Caco-2 (cell line): ENCODE results near the gene SPRTN. TPM values are rescaled to one million over a fixed set of nuclear protein-coding genes. Genes with fewer than 3 reads are reported as not detected.
A peak's percentile ranks its signal among the peaks of the same experiment; 100 is the strongest.

Experiments
- BruUV-seq: library from RNA; stranded (reverse); fragments of 400-500 nt; replicated peaks from 2 replicates; lab custom pipeline; 2021; lab: Mats Ljungman, UMichigan
- CTCF ChIA-PET: fragments of 300-600 bp; sonication (Branson Sonifier 250); formaldehyde crosslinking; loops from one replicate; lab custom pipeline; 2022; ENCODE audit warnings: antibody characterized with exemption; lab: Charles Lee
- POLR2A ChIA-PET: fragments of 300-600 bp; sonication (Branson Sonifier 250); formaldehyde crosslinking; loops from one replicate; lab custom pipeline; 2022; ENCODE audit warnings: antibody characterized with exemption; lab: Charles Lee
- DNase-seq, 2 experiments: peaks; one replicate each; pipeline versions ENCODE4 v3.0.0 to v3.0.0-alpha.2; 2020 to 2022
- H3K27me3 ChIP-seq: replicated peaks from 2 replicates; pipeline ENCODE4 v1.6.0; 2011; ENCODE audit warnings: low read length; ENCODE audit not compliant: control insufficient read depth, insufficient read depth
- H3K36me3 ChIP-seq: 2 replicates; pipeline ENCODE4 v1.5.1; 2011; ENCODE audit warnings: low read length; ENCODE audit not compliant: control insufficient read depth, insufficient read depth
- H3K4me1 ChIP-seq: fragments of 250-450 bp; sonication (Bioruptor Pico); 2 replicates; pipeline ENCODE4 v1.5.1; 2020; ENCODE audit warnings: mild to moderate bottlenecking
- H3K4me3 ChIP-seq: 2 replicates; pipeline ENCODE4 v1.5.1; 2011; ENCODE audit warnings: low read depth, mild to moderate bottlenecking, control low read depth, low read length
- H3K9me3 ChIP-seq: fragments of 250-450 bp; sonication (Bioruptor Pico); 2 replicates; pipeline ENCODE4 v1.5.1; 2020; ENCODE audit warnings: mild to moderate bottlenecking, moderate library complexity
- H3K27ac Mint-ChIP-seq: one replicate; pipeline ENCODE4 v1.8.0; 2022; ENCODE audit warnings: mixed read lengths; ENCODE audit not compliant: unreplicated experiment
- H3K27me3 Mint-ChIP-seq: one replicate; pipeline ENCODE4 v1.8.0; 2022; ENCODE audit warnings: mixed read lengths; ENCODE audit not compliant: insufficient read depth, unreplicated experiment
- H3K36me3 Mint-ChIP-seq: one replicate; pipeline ENCODE4 v1.8.0; 2022; ENCODE audit warnings: mild to moderate bottlenecking, mixed read lengths; ENCODE audit not compliant: insufficient read depth, unreplicated experiment
- H3K4me1 Mint-ChIP-seq: one replicate; pipeline ENCODE4 v1.8.0; 2022; ENCODE audit warnings: low read depth, mixed read lengths; ENCODE audit not compliant: unreplicated experiment
- H3K4me3 Mint-ChIP-seq: one replicate; pipeline ENCODE4 v1.8.0; 2022; ENCODE audit warnings: mild to moderate bottlenecking, moderate library complexity, mixed read lengths; ENCODE audit not compliant: unreplicated experiment
- H3K9me3 Mint-ChIP-seq: one replicate; pipeline ENCODE4 v1.8.0; 2022; ENCODE audit warnings: mixed read lengths; ENCODE audit not compliant: unreplicated experiment
- CTCF ChIP-seq, 2 experiments: fragments of 200-600 bp in 1 of 2; IDR thresholded peaks; 1 replicate in 1 of 2; 2 replicates in 1 of 2; pipeline versions ENCODE4 v1.5.1 to v1.8.0; 2011 to 2022; ENCODE audit warnings: antibody characterized with exemption in 1 of 2, control low read depth in 1 of 2, inconsistent platforms in 1 of 2, low read depth in 1 of 2, low read length in 1 of 2, mild to moderate bottlenecking in 1 of 2, moderate library complexity in 1 of 2; ENCODE audit not compliant: insufficient read depth in 1 of 2, severe bottlenecking in 1 of 2, unreplicated experiment in 1 of 2
- intact Hi-C: fragments of 100-400 bp; cut with micrococcal nuclease; formaldehyde crosslinking; loops from one replicate; pipeline ENCODE4 v1.10.0; 2022; ENCODE audit not compliant: unreplicated experiment
- total RNA-seq: library from RNA; stranded (reverse); gene quantifications from 2 replicates; pipeline ENCODE4 v1.2.3, GENCODE V29; 2022

SPRTN gene
- total RNA-seq, 1 experiment from 2014 or later, result 21.3 TPM

- CTCF ChIA-PET, result interaction anchor here (0.7 kb wide), 1 partner anchor 584 kb away, joined by 5 read pairs; no protein-coding TSS in a partner anchor
Observed at GRCh38 chr1:231390071-231390470, 52.0 kb downstream of the SPRTN start.

GRCh38 chr1:231392389-231393131 is 54.5 kb downstream of the SPRTN start:
- CTCF ChIA-PET, result no interaction called here
- Histone ChIP-seq H3K27me3 (no peaks in the 10 kb centered on the region), H3K36me3 (no peaks in the 10 kb centered on the region), H3K4me3 (no peak overlapping the region), H3K9me3 (no peaks in the 10 kb centered on the region), H3K4me1 (peaks cover 57% of the 10 kb centered on the region)
- Mint-ChIP-seq H3K4me3 (no peak overlapping the region), H3K9me3 (no peaks in the 10 kb centered on the region), H3K27me3 (no peaks in the 10 kb centered on the region), H3K36me3 (peaks cover 6% of the 10 kb centered on the region), H3K27ac (peak overlapping the region; percentile 31), H3K4me1 (peaks cover 62% of the 10 kb centered on the region)
- POLR2A ChIA-PET, result no interaction called here
- peak in 1 of 2 experiments; percentile 14 for DNase-seq
- intact Hi-C loops, result loop anchor here (1.0 kb wide), 1 partner anchor 7 kb away; no protein-coding TSS in a partner anchor
- TF ChIP-seq CTCF (IDR thresholded peaks at IDR 0.05; ENCODE audit: insufficient read depth in 1 of 2, low read depth in 1 of 2, low read length in 1 of 2, severe bottlenecking in 1 of 2, unreplicated experiment in 1 of 2), result no peak
- BruUV-seq, result no TSS peak

More at GRCh38 chr1:231390071-231390470, 52.0 kb downstream of the SPRTN start:
- no peaks in the 10 kb centered on the region for H3K36me3 ChIP-seq
- intact Hi-C loops, result no loop called here
- no peaks in the 10 kb centered on the region for H3K27me3 ChIP-seq
- BruUV-seq, result no TSS peak
- H3K4me1 ChIP-seq, result peaks cover 51% of the 10 kb centered on the region
- Mint-ChIP-seq H3K9me3 (no peaks in the 10 kb centered on the region), H3K36me3 (peaks cover 6% of the 10 kb centered on the region), H3K27ac (no peak overlapping the region), H3K4me3 (no peak overlapping the region), H3K27me3 (no peaks in the 10 kb centered on the region), H3K4me1 (peaks cover 45% of the 10 kb centered on the region)
- POLR2A ChIA-PET, result interaction anchor here (0.5 kb wide), 1 partner anchor 85 kb away, joined by 3 read pairs; no protein-coding TSS in a partner anchor
- H3K4me3 ChIP-seq, result no peak overlapping the region
- H3K9me3 ChIP-seq, result no peaks in the 10 kb centered on the region
- DNase-seq, result no peak
- TF ChIP-seq CTCF (IDR thresholded peaks at IDR 0.05; ENCODE audit: insufficient read depth in 1 of 2, low read depth in 1 of 2, low read length in 1 of 2, severe bottlenecking in 1 of 2, unreplicated experiment in 1 of 2), result no peak

GRCh38 chr1:231393668-231394067 is 55.6 kb downstream of the SPRTN start:
- POLR2A ChIA-PET, result no interaction called here
- Mint-ChIP-seq H3K27ac (peak overlapping the region; percentile 61), H3K4me3 (peak overlapping the region; percentile 38), H3K4me1 (peaks cover 61% of the 10 kb centered on the region), H3K27me3 (no peaks in the 10 kb centered on the region), H3K9me3 (no peaks in the 10 kb centered on the region), H3K36me3 (peaks cover 6% of the 10 kb centered on the region)
- CTCF ChIA-PET, result interaction anchor here (0.7 kb wide), 1 partner anchor 272 kb away, joined by 3 read pairs; no protein-coding TSS in a partner anchor
- no peak for TF ChIP-seq CTCF (IDR thresholded peaks at IDR 0.05; ENCODE audit: insufficient read depth in 1 of 2, low read depth in 1 of 2, low read length in 1 of 2, severe bottlenecking in 1 of 2, unreplicated experiment in 1 of 2)
- H3K4me1 ChIP-seq, result peaks cover 64% of the 10 kb centered on the region
- no peaks in the 10 kb centered on the region for H3K9me3 ChIP-seq
- no TSS peak for BruUV-seq
- no peaks in the 10 kb centered on the region for H3K27me3 ChIP-seq
- H3K36me3 ChIP-seq, result no peaks in the 10 kb centered on the region
- H3K4me3 ChIP-seq, result no peak overlapping the region
- intact Hi-C loops, result loop anchor here (1.0 kb wide), 1 partner anchor 8 kb away; no protein-coding TSS in a partner anchor
- peak in 1 of 2 experiments; percentile 24 for DNase-seq
